IPS-NIHi7 (cell line): ENCODE data around the gene TNS1.

Experiments used
- DNase-seq: peaks from one replicate; pipeline ENCODE4 v3.0.0; 2012; ENCODE audit warnings: mixed read lengths; ENCODE audit errors: extremely low spot score

TNS1 gene

DNA sequence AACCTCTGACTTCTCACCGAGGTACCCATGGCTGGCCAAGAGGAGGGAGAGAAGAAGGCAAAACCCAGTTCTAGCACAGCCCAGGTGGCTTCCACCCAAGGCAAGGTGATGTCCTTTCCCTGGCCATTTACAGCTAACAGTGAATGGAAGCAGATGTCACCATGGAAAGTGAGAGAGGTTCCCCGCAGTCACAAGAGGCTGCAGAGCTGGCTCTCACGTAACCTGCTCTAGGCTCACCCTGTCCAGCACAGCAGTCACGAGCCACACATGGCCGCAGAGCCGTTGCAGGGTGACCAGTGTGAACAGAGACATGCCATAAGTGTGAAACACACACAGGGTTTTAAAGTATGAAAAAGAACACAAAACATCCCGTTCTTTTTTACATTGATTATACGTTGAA, 169.4 kb downstream of the TNS1 start:
- DNase-seq: no peak

DNA sequence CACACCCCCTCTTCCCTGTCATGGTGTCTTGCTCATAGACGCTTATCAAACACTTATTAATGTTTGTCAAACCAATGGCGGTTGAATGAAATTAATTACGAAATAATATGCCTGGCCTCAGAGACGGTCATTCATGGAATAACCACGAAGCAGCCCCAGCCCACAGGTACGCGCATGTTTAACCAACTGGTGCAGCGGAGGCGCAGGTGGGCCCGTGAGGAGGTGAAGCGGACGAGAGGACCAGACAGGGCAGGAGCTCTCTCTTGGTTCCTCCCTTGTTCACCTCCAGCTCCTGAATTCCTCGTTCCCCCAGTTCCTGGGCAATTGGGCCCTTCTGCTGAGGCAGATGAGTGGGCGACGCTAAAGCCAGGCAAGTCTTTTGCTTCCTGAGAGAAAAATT, 169.8 kb downstream of the TNS1 start:
- no peak for DNase-seq

DNA sequence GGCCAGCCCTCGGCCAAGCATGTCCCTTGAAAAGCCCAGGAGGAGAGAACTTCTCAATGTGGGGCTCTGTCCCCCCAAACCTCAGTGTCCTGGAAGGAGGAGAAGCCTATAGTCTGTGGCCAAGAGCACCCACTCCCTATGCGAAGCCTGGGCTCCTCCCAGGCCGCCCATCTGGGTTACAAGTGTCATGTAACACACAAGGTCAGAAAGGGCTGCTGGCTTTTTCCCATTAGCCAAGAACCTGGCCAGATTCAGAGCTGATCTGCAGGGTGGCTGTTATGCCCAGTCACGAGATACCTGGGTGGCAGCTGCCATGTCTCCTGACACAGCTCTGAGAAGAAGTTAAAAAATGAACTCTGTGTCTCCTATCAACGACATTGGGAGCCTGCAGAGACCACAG, 170.7 kb downstream of the TNS1 start:
- no peak for DNase-seq

DNA sequence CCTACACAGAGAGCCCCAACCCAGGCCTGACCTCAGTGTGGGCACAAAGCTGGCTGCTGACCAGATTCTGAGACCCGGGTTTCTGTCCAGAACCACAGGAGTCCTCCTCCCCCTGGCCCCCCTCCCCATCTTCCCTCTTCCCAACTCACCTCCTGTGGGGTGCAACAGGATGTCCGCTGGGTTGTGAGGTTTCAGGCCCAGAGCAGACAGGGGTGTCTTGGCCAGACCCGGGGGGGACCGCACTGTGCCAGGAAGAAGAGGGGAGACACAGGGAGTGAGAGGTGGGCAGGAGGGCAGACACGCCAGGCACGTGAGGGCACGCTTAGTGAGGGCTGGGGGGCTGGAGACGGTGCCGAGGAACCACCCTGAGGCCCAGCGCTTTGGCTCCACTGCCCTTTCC, 171.5 kb downstream of the TNS1 start:
- no peak for DNase-seq

DNA sequence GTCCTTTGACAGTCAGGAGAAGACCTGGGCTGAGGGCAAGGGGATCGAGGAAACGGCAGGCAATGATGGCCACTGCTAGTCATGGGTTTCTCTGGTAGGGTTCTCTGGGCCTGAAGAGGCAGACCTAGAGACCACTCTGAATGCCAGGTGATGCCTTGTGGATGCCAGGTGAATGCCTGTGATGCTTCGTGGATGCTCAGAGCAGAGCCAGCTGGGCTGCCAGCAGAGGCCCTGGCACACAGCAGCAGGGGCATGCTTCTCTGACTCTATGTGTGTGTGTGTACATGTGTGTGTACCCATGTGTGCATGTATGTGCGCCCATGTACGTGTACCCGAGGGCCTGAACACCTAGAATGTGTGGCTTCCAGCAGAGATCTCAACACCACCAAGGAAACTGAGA, 172.0 kb downstream of the TNS1 start:
- no peak for DNase-seq

DNA sequence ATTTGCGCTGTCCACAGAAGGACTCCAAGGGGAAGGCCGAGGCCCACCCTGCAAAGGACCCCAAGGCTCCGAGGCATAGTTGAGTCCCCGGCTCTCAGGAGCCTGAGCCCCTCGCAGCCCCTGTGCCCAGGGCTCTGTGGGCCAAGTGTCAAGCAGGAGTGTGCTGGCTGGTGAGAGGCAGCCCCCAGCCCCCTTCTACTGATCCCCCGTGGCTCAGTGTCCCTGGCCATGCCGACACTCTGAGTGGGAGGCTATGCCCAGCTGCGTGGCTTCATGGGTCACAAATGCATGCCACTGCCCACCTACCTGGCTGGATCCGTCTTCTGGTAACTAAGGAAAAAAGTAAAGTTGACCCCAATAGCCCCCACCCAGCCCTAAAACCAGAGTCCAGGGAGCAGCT, 172.7 kb downstream of the TNS1 start:
- DNase-seq: no peak

DNA sequence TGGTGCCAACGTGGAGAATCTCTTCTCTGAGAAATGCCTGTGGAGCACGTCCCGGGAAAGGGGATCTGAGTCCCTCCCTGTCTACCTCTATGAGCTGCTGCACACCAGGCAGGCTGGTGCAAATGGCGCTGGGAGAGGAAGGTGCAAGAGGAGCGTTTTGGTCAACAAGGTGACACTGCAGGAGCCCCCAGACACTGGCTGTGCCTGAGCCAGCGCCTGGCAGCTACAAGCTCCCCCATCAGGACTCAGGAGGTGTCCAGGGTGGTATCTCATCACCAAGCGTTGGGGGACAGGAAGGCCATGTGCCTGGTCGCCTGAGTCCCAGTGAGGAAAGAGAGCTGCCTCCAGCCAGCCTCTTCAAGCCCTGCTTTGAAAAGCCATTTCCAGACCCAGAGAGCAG, 173.4 kb downstream of the TNS1 start:
- DNase-seq: no peak

DNA sequence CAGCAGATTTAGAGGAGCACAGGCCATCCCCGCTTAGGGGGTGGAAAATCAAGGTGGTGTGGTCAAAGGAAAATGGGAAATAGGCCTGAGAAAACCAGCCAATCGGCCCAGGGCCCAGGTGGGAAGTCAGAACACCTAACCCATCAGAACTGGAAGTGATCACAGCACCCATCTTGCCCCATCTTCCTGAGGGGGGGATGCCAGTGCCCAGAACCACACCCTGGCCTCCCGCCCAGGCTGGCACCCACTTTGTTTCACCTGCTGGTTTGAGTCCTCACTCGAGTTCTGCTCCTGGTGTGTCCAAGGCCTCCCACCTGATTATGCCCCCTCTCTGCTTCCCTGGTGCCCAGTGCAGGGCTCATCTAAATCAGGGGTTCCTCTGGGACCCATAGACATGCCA, 174.5 kb downstream of the TNS1 start:
- no peak for DNase-seq

DNA sequence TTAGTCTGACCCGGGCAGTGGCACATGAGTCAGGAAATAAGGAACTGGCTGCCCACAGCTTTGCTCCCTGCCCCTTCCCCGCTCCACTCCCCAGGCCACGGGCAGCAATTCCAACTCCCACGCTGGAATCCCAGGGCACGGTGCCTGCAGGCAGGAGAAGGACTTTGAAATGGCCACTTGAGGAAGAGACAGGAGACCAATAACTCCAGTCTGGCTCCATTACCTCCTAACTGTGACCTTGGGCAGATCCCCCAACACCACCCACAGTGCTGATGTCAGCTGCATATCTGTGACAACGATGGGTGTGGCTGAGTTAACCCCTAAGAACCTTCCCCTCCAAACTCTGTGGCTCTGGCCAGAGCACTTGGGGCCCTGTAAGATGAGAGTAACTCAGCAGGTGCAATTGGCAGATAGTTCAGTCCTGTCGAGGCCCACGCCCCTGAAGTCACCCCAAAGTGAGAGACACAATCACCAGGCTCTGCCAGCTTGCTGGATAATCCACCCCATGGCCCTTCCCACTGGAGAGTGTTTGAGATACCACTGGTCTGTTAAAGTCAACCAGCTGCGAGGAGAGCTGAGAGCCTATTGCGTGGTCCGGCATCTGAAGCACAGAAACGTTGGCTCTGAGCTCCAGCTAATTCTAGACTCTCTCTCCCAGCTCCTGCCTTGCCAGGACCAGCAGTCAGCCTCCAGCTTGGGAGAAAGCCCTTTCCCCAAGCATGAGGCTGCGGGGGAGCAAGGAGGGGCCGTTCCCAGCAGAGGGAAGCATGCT, 175.2 kb downstream of the TNS1 start:
- no peak for DNase-seq

DNA sequence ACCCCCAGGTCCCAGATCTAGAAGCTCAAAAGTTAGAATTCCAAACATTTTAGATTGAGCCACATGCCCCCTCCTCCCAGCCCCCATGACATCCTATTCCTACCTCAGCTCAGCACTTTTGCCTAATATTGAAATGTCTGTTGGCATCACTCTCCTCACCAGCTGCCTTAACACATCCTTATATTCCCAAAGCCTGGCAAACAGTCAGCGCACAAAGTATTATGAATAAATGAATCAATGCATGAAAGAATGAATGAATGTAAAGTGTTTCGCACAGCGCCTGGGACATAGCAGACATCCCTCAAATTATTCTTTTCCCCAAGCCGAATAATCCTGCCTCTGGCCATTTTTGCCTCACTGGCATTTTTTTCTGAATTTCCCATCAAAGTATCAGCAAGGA, 175.8 kb downstream of the TNS1 start:
- no peak for DNase-seq

DNA sequence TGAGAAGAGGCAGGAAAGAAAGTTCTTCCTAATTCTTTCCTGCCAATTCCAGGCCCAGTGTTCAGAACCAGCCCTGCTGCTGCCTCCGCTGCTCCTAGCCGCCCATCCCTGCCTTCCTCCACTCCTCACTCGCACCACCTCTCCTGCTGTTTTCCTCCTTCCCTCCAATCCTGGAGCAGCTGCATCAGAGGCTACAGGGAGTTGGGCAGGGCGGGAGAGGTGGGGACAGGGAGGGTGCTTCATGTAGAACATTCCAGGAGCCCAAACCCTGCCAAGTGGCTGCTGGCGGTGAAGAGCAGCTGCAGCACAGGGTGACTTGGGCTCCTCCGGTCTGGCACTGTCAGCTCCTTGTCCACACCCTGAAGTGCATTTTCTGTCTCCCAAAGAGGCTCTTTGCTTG, 176.3 kb downstream of the TNS1 start:
- DNase-seq: peak; percentile 43

DNA sequence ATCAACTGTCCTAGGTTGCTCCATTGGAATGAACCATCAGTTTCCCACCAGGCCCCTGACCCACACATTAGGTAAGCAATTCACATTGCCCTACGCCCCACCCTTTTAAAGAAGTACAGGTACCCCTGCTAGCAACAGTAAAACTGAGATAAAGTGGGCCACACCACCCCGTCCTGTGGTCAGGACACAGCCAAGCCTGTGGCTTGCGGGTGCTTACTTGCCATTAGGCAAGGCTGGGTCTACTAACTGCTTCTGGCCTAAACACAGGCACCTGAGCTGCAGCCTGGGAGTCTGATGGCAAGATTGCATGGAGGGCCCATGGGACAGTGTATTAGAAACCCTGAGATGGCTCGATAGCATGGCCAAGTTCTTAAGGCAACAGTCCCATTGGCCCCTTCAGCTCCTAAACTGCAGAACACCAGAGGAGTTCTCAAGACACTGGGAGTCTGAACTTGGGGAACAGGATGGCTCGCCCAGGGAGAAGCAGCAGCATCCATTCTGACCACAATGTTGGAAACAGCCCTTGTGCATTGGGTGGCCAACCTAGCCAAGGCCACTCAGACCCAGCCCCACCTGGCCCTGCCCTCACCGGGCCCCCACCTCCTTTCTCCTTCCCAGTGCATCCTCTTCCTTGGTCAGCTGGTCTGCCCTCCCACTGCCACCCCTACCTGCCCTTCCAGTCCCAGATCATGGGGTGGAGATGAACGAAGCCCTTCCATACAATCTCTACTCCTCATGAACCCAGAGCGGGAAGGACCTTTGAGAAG, 177.1 kb downstream of the TNS1 start:
- DNase-seq: no peak

DNA sequence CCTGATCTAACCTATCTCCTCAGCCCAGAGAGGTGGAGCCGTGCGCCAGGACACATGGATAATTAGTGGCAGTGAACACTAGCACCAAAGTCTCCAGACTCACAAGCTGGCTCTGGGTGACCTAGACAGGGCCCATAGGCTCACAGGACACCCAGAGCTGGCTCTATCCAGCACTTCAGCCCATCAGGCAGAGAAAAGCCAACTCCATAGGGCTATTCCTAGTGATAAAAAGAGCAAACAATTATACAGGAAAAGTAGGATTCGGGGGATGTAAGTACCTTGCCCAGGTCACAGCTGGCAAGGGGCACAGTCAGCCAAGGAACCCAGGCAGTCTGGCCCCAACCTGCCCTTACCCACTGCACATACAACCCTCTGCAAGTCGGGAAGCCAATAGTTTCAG, 178.6 kb downstream of the TNS1 start:
- DNase-seq: no peak

DNA sequence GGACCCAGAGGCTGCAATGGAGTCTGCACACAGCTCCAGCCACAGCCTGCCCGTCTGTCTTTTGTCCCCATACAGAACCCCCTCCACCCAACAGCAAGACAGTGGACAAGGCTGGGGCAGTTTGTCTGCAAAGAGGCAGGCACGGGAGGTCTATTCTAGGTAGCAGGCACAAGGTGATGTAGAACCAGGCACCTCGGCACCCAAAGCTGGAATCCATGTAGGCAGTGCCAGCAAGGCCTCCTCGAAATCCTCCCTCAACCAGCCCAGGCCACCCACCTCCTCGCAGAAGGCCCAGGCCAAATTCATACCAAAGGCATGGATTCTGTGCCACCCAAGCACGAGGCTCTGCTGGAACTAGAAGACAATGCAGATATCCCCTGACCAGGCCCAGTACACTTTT, 179.2 kb downstream of the TNS1 start:
- DNase-seq: no peak

DNA sequence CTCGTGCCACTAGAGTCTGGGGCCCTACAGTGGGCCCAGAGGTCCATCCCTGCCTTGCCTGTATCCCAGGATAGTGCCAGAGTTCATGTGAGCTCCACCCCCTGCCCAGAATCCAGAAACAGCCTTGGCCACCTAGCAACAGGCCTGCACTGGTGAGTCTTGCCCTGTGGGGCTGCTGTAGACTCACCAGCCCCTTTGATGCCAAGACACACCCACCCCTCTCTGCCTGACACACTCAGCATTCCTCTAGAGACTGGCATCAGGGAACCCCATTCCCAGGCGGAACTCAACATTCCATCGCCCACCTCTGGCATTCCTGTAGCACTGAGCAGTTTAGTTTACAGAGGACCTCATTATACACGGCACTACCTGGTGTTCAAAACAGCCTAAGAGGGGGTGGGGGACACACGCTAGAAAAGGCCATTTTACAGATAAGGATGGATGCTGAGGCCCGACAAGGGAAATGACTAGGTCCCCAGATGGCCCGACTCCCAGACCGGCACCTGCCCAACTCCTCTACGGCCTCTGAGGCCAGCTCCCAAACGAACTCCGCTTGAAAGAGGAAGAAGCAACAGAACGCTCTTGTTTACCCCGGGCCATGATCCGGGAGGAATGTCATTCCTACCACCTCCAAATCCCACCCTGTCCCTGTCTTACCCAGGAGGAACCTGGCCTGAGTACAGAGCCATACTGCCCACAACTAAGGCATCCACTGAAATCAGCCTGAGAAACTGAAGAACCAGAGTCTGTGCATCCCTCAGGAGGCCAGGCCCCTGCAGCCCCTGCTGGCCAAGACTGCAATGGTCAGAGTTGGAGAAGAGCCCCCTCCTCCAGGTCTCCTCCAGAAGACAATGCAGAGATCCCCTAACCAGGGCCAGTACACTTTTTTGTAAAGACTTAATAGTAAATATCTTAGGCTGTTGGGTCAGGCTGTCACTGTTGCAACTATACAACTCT, 180.2 kb downstream of the TNS1 start:
- DNase-seq: no peak

DNA sequence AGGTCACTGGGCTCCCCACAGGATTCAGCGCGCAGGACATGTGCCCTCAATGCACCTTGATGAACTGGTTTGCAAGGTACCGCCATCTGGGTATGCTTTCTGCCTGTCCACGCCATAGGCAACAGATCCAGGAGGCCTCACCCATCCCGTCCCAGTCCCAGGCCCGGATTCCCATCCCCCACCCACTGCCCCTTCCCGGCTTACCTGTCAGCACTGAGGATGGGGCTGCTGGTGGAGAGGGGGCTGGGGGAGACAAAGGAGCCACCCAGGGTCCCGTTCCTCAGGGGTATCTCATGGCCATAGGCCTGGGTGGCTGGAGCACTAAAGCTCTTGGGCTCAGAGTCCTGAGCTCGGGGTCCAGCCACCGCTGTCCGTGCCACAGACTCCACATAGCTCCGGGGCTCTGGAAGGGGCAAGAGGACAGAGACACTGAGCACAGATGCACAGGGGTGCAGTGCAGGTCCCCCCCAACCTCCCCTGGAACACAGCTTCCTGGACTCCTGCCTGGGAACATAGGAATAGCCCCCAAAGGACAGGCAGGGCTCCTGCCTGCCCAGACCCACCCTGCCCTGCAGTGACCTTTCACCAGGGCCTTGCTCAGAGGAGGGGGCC, 181.2 kb downstream of the TNS1 start:
- DNase-seq: no peak

DNA sequence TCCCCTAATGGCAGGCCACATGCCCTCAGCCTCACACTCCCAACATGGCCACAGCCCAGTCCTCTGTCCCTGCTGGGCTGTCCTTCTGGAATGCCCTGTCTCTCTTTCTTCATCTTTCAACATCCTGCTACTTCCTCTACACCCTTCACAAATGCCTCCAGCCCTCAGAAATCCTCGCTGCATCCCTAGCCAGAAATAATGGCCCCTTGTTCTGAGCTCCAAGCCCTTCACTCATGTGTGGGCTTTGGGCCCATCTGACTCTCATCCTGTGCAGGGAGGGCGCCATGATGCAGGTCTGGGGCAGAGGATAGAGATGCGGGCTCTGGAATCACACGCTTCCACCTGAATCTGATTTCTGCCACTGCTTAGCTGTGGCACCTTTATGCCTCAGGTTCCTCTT, 181.9 kb downstream of the TNS1 start:
- no peak for DNase-seq

DNA sequence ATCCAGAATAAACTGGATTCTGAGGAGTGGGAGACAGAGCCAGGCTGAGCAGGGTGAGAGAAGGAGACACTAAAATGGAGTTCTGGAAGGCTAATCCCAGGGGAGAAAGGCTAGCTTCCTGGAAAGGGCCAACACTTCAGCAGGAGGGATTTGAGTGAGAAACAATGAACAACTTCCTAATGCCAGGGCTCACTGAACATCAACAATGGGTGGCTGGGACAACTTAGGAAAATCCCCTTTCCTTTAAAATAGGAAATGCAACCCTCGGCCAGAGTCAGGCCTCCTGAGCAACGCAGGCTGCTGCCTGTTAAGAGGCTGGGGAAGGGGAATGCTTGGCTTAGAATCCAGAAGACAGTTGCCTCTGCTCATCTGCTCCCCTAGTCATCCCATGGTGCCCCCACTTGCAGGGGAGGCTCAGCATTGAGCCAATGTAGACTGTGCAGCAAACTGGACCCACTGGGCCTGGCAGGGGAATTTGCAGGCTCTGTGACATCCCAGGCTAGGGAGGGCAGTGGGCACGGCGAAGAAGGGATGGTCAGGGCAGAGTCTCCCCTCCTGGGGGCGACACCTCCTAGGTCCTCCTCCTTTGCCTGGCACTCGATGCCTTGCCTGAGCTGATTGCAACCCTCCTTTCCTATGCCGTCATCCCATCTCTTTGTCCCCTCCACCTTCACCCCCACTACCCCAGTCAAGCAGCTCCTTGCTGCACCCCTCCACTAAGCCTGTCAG, 182.5 kb downstream of the TNS1 start:
- no peak for DNase-seq

DNA sequence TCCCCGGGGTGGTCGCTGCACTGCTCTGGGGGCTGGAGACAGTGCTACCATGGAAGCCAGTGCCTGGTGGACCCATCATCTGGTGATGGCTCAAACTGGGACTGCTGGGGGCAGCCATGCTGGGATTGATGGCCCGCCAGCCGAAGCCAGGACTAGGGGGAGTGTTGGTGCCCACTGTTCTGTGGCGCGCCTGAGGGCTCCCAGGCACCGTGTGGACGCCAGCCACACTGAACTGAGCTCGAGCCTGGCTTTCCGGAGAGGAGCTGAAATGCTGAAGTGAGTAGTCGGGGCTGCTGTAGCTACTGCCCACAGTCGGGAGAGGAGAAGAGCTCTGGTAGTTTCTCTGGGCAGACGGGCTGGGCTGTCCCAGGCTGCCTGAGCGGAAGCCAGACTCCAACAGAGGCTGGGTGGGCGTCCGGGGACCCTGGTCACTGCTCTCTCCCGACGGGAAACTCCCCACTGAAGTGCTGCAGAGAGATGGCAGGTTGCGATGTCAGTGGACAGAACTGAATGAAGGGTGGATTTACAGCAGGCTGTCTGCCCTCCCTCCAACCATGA, 184.4 kb downstream of the TNS1 start:
- DNase-seq: no peak

DNA sequence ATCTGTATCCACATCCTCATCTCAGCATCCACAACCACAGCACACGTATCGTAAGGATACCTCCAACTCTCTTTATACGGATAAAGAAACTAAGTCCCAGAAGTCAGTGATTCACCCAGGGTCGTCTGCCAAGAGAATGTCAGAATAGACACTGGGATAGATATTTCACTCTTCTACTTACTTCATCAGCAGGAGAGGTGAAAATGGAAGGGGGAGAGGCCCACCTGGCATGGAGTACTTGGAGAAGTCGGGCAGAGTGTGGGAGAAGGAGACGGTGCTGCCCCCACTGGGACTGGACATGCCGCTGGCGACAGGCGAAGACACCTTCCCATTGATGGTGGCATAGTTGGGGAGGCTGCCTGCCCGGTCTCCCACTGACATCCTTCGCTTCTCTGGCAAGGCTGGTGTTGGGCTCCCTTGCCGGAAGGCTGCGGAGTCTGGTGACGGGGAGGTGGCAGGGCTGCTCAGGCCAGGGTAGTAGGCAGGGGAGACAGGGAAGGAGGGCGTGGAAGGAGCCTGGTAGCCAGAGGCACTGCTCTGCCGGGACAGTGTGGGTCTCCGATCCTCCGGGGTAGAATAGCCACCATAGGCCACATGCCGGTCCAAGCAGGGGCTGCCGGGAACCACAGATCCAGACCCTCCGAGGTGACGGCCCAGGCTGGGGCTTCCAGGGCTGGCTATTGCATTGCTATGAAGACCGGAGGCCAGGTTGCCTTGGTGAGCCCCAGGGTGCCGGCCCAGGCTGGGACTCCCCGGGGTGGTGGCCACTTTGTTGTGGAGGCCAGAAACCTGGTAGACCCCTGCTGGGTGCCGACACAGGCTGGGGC, 185.1 kb downstream of the TNS1 start:
- no peak for DNase-seq
